NCI-H82 treated with DMSO at 0.1 percent for 48 hours (cell line): ENCODE results near the gene ZNF37A.
"Not testable (repeated sequence)": the region's sequence is repeated elsewhere in the genome, so short reads cannot be mapped to it uniquely, and the experiment has no call there.

ENCODE experiments used
- DNase-seq: peaks from one replicate; lab custom pipeline; 2025; ENCODE audit not compliant: unreplicated experiment; lab: John Stamatoyannopoulos, UW

ZNF37A gene

GRCh38 chr10:38094158-38094926, at the start of gene ZNF37A:
ZNF37A (plus strand) TSS chr10:38094337; CDS start chr10:38096618, 2,281 bp downstream.
- peak; percentile 78 for DNase-seq

GRCh38 chr10:38045129-38045528, 49.0 kb upstream of the ZNF37A start:
- DNase-seq: no peak

GRCh38 chr10:38047666-38048065, 46.5 kb upstream of the ZNF37A start:
- DNase-seq: no peak

- no peak for DNase-seq
Observed at GRCh38 chr10:38050212-38050611, 43.9 kb upstream of the ZNF37A start.

GRCh38 chr10:38054361-38054797, 39.8 kb upstream of the ZNF37A start:
- no peak for DNase-seq

- not testable (repeated sequence) for DNase-seq
Observed at GRCh38 chr10:38055274-38055894, 38.8 kb upstream of the ZNF37A start.

GRCh38 chr10:38069663-38070062, 24.5 kb upstream of the ZNF37A start:
- DNase-seq: not testable (repeated sequence)

- DNase-seq: no peak
Observed at GRCh38 chr10:38070501-38070900, 23.6 kb upstream of the ZNF37A start.

GRCh38 chr10:38072552-38072951, 21.6 kb upstream of the ZNF37A start:
- DNase-seq: no peak

- no peak for DNase-seq
Observed at GRCh38 chr10:38076687-38077086, 17.4 kb upstream of the ZNF37A start.

GRCh38 chr10:38093318-38093717, 819 bp upstream of the ZNF37A start:
- DNase-seq: not testable (repeated sequence)

GRCh38 chr10:38093816-38094157, 350 bp upstream of the ZNF37A start:
- DNase-seq: no peak

- no peak for DNase-seq
Observed at GRCh38 chr10:38094927-38095574, 914 bp downstream of the ZNF37A start.

- DNase-seq: no peak
Observed at GRCh38 chr10:38102880-38103279, 8.7 kb downstream of the ZNF37A start.

- DNase-seq: no peak
Observed at GRCh38 chr10:38103756-38104155, 9.6 kb downstream of the ZNF37A start.

GRCh38 chr10:38112159-38112558, 18.0 kb downstream of the ZNF37A start:
- no peak for DNase-seq

- DNase-seq: no peak
Observed at GRCh38 chr10:38118072-38118807, 24.1 kb downstream of the ZNF37A start.

GRCh38 chr10:38119038-38119437, 24.9 kb downstream of the ZNF37A start:
- no peak for DNase-seq

- no peak for DNase-seq
Observed at GRCh38 chr10:38127812-38128211, 33.7 kb downstream of the ZNF37A start.

- DNase-seq: no peak
Observed at GRCh38 chr10:38143587-38143986, 49.5 kb downstream of the ZNF37A start.

GRCh38 chr10:38146579-38147333, 52.6 kb downstream of the ZNF37A start:
- DNase-seq: no peak
